GM12878 (cell line): ENCODE data around the gene AP1AR. TPM values are rescaled to one million over a fixed set of nuclear protein-coding genes. Genes with fewer than 3 reads are reported as not detected.

Experiments
- ASH2L ChIP-seq: fragments of 300-600, 200-600 bp; sonication (generic); IDR thresholded peaks from 2 replicates; pipeline ENCODE4 v1.6.1; 2017; ENCODE audit warnings: low read depth, mild to moderate bottlenecking, borderline replicate concordance
- BCLAF1 ChIP-seq: fragments of 450-650 bp; IDR thresholded peaks from 2 replicates; pipeline ENCODE4 v1.6.1; 2017; ENCODE audit warnings: antibody characterized with exemption, mild to moderate bottlenecking, moderate library complexity
- CBFB ChIP-seq: IDR thresholded peaks from 2 replicates; pipeline ENCODE4 v1.6.1; 2016; ENCODE audit warnings: antibody characterized with exemption, low read depth
- CHD2 ChIP-seq: IDR thresholded peaks from 2 replicates; pipeline ENCODE4 v1.6.1; 2011; ENCODE audit warnings: low read depth, low read length, improper control_type of control experiment, borderline replicate concordance
- E2F4 ChIP-seq: IDR thresholded peaks from 2 replicates; pipeline ENCODE4 v1.6.1; 2012; ENCODE audit warnings: low read depth, low read length, improper control_type of control experiment
- EED ChIP-seq: sonication (generic); IDR thresholded peaks from 2 replicates; pipeline ENCODE4 v1.6.1; 2016; ENCODE audit warnings: antibody characterized with exemption, low read depth
- EZH2 ChIP-seq: IDR thresholded peaks from 2 replicates; pipeline ENCODE4 v1.6.1; 2012; ENCODE audit warnings: low read depth, mild to moderate bottlenecking, control low read depth, inconsistent platforms, low read length, borderline replicate concordance; ENCODE audit not compliant: control insufficient read depth
- GATAD2B ChIP-seq: fragments of 450-650 bp; conservative IDR thresholded peaks from 2 replicates; pipeline ENCODE4 v1.6.1; 2017; ENCODE audit warnings: low read depth, mild to moderate bottlenecking, moderate library complexity
- JUNB ChIP-seq: IDR thresholded peaks from 2 replicates; pipeline ENCODE4 v1.6.1; 2016; ENCODE audit warnings: antibody characterized with exemption, mild to moderate bottlenecking
- KAT2A ChIP-seq: conservative IDR thresholded peaks from 2 replicates; pipeline ENCODE4 v1.6.1; 2011; ENCODE audit warnings: low read depth, low read length; ENCODE audit not compliant: control insufficient read depth
- MEF2B ChIP-seq: fragments of 450-650 bp; IDR thresholded peaks from 2 replicates; pipeline ENCODE4 v1.6.1; 2018; ENCODE audit warnings: mild to moderate bottlenecking, moderate library complexity; ENCODE audit not compliant: partially characterized antibody, poor library complexity, severe bottlenecking
- MTA3 ChIP-seq: IDR thresholded peaks from 2 replicates; pipeline ENCODE4 v1.6.1; 2012; ENCODE audit warnings: low read length, inconsistent platforms, borderline replicate concordance
- PAX5 ChIP-seq: IDR thresholded peaks from 2 replicates; pipeline ENCODE4 v1.6.1; 2011; ENCODE audit warnings: low read depth, low read length, borderline replicate concordance
- PAX8 ChIP-seq: fragments of 450-650 bp; IDR thresholded peaks from 2 replicates; pipeline ENCODE4 v1.6.1; 2017; ENCODE audit warnings: mild to moderate bottlenecking, moderate library complexity
- PML ChIP-seq: IDR thresholded peaks from 2 replicates; pipeline ENCODE4 v1.6.1; 2012; ENCODE audit warnings: low read length, inconsistent platforms
- RAD21 ChIP-seq: IDR thresholded peaks from 2 replicates; pipeline ENCODE4 v1.6.1; 2011; ENCODE audit warnings: mild to moderate bottlenecking, low read depth, low read length, moderate library complexity; ENCODE audit not compliant: insufficient read depth
- RAD51 ChIP-seq: fragments of 450-650 bp; IDR thresholded peaks from 2 replicates; pipeline ENCODE4 v1.6.1; 2016; ENCODE audit warnings: moderate library complexity, mild to moderate bottlenecking, inconsistent platforms
- RUNX3 ChIP-seq: IDR thresholded peaks from 2 replicates; pipeline ENCODE4 v1.6.1; 2012; ENCODE audit warnings: low read length, inconsistent platforms
- SREBF1 ChIP-seq: IDR thresholded peaks from 2 replicates; pipeline ENCODE4 v1.6.1; 2012; ENCODE audit warnings: mild to moderate bottlenecking, low read length
- USF2 ChIP-seq: IDR thresholded peaks from 2 replicates; pipeline ENCODE4 v1.6.1; 2011; ENCODE audit warnings: low read depth, low read length, improper control_type of control experiment, borderline replicate concordance
- YBX1 ChIP-seq: fragments of 450-650 bp; IDR thresholded peaks from 2 replicates; pipeline ENCODE4 v1.6.1; 2016; ENCODE audit warnings: antibody characterized with exemption
- YY1 ChIP-seq: IDR thresholded peaks from 2 replicates; pipeline ENCODE4 v1.6.1; 2011; ENCODE audit warnings: low read depth, mild to moderate bottlenecking, low read length
- ZNF384 ChIP-seq: IDR thresholded peaks from 2 replicates; pipeline ENCODE4 v1.6.1; 2012; ENCODE audit warnings: low read depth, mild to moderate bottlenecking, low read length, improper control_type of control experiment, borderline replicate concordance
- polyA plus RNA-seq, 11 experiments: library from polyadenylated mRNA; depleted of rRNA in 4 of 11; unstranded in 6 of 11; stranded (reverse) in 5 of 11; fragments of >200 nt; fragmentation: Nextera tagmentation in 4 of 11; fragmentation: Illumina TruSeq in 1 of 11; extraction: Ambion mirVana in 4 of 11; extraction: Trizol in 1 of 11; gene quantifications; 1 replicate in 1 of 11; 2 replicates in 10 of 11; pipeline versions ENCODE4 v1.2.1 to v1.2.3, GENCODE V29; 2011 to 2016; ENCODE audit warnings: inconsistent platforms in 2 of 11, missing spikeins in 2 of 11, low read depth in 1 of 11
- total RNA-seq, 4 experiments: library from RNA; depleted of rRNA in 3 of 4; stranded (reverse); fragments of >200 nt in 3 of 4; fragmentation: Illumina TruSeq in 1 of 4; extraction: Trizol in 1 of 4; gene quantifications; 2 replicates each; pipeline versions ENCODE4 v1.2.1 to v1.2.3, GENCODE V29; 2013 to 2021
- TF ChIP-seq, protein P1 (sequence below): fragments of 450-650 bp; IDR thresholded peaks from 2 replicates; pipeline ENCODE4 v1.6.1; 2017; ENCODE audit warnings: mild to moderate bottlenecking, low read depth, inconsistent platforms; ENCODE audit not compliant: poor library complexity, severe bottlenecking

Gene AP1AR
- total and polyA plus RNA-seq, 10 of the 15 experiments (the other 5 are each of a cell fraction or from before 2014, with no cell fraction given): 5.6 to 29.1 (median 16.3) TPM

DNA sequence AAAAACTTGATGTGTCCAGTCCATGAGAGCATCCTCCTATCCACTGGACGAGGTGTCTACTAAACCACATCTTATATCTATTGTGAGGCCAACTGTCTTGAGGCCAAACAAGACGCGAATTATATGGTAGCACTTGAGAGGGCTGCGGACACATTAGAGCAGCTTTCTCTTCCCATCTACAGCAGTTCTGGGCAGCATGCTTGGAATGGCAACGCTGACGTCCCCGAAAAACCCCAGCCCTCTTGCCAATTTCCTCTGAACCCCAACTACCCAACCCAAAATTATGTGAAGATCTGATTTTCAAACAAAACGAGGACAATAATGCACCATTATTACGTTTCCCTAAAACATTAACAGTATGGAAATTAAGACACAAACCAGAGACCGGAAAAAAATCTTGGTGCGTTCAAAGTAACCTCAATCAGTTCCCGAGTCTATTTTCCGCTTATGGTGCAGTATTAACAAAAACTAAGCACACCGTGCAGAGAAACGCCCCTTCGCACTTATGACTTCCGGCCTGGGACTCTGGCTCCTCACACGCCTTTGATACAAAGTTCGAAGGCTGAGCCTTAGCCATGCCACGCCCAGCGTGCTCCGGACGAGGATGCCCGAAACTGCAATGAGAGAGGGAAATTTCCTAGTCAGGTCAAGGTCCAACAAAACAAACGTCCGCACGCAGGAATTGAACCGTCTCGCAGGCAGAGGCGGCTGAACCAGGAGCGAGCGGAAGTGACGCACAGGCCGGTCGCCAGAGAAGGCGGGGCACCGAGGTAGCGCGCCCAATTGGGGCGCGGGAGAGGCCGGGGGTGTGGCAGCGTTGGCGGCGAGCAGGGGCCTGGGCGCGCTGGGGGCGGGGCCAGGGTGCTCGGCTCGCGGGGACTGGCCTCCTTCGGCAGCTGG, 458 bp upstream of the AP1AR start (continued):
- TF ChIP-seq PAX5 (no peak), EZH2 (no peak), MTA3 (no peak), YY1 (0 out of 2 replicates have a peak, but pooled peaks have one; percentile 7), RAD51 (no peak), YBX1 (no peak), EED (0 out of 2 replicates have a peak, but pooled peaks have one; percentile 24), ASH2L (peak; percentile 61; the same call in 1 of the 2 replicates), USF2 (no peak), PML (no peak), KAT2A (no peak), JUNB (no peak), PAX8 (no peak), MEF2B (no peak), RAD21 (no peak), GATAD2B (no peak), CBFB (no peak), BCLAF1 (no peak), E2F4 (no peak), ZNF384 (no peak), CHD2 (no peak), SREBF1 (no peak), RUNX3 (peak; percentile 12; the same call in 1 of the 2 replicates)
- TF ChIP-seq, protein P1, sequence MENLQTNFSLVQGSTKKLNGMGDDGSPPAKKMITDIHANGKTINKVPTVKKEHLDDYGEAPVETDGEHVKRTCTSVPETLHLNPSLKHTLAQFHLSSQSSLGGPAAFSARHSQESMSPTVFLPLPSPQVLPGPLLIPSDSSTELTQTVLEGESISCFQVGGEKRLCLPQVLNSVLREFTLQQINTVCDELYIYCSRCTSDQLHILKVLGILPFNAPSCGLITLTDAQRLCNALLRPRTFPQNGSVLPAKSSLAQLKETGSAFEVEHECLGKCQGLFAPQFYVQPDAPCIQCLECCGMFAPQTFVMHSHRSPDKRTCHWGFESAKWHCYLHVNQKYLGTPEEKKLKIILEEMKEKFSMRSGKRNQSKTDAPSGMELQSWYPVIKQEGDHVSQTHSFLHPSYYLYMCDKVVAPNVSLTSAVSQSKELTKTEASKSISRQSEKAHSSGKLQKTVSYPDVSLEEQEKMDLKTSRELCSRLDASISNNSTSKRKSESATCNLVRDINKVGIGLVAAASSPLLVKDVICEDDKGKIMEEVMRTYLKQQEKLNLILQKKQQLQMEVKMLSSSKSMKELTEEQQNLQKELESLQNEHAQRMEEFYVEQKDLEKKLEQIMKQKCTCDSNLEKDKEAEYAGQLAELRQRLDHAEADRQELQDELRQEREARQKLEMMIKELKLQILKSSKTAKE: peak; percentile 37
